H54 (cell line): ENCODE measurements around the gene CD248.
"Not testable (repeated sequence)": the region's sequence is repeated elsewhere in the genome, so short reads cannot be mapped to it uniquely, and the experiment has no call there.

Experiments used
- DNase-seq: peaks from one replicate; pipeline ENCODE4 v3.0.0; 2011; ENCODE audit warnings: low spot score, mixed read lengths; ENCODE audit not compliant: insufficient read length
- FAIRE-seq: peaks from 3 replicates; lab custom pipeline; 2011; peaks lifted over from hg19 to GRCh38; lab: Jason Lieb, UNC
- POLR2A ChIP-seq: IDR thresholded peaks from 2 replicates; pipeline ENCODE4 v1.6.1; 2011; ENCODE audit warnings: low read depth, mild to moderate bottlenecking, low read length

Gene CD248

DNA sequence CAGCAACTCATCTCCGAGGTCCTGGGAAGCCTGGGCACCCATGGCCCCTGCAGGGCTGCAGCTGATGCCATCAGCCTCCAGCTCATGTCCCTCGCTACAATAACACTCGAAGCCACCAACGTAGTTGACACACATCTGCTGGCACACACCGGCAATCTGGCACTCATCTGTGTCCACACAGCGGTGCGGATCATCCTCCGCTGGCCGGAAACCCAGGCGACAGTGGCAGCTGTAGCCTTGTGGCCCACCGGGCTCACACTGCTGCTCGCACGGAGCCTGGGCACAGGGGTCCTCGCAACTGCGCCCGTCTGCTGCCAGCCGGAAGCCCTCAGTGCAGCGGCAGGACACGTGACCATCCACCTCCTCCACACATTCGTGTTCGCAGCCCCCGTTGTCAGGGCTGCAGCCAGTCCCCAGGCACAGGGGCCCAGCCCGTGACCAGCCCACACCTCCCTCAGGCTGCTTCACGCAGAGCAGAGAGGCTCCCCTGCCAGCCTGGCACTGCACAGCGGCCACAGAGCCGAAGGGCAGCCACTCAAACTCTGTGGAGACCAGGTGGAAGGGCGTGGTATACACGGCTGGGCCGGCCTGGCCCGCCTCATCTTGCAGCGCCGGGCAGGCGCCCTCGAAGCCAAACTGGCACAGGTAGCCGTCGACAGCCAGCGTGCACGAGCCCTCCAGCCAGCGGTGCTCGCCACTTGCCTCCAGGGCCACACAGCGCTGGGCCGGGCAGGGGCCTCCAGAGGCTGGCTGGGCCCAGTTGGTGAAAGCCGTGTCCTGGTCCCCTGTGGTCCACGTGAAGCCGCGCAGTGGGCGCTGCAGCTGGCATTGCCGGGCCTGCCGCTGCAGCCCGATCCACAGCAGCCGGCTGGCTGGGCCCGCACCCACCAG is 678 bp downstream of the CD248 start:
- FAIRE-seq (no peak), DNase-seq (no peak)
- TF ChIP-seq POLR2A, result no peak

DNA sequence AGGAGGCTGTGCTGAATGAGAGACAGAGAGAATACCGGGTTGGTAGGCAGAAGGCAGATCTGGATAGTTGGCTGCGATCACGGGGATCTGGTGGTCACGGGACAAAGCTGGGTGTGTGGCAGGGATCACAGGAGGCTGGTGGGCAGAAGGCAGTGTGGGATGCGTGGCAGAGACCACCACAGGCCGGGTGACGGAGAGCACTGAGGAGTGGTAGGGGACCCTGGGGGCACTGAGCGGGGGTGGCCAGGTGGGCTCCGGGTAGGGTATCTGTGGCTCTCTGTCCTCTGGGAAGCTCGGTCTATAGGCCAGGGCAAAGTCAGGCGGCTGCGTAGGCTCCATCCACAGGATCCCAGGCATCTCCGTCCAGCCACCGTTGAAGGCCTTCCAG is 1.4 kb downstream of the CD248 start:
- DNase-seq (no peak), FAIRE-seq (no peak)
- TF ChIP-seq POLR2A, result no peak

DNA sequence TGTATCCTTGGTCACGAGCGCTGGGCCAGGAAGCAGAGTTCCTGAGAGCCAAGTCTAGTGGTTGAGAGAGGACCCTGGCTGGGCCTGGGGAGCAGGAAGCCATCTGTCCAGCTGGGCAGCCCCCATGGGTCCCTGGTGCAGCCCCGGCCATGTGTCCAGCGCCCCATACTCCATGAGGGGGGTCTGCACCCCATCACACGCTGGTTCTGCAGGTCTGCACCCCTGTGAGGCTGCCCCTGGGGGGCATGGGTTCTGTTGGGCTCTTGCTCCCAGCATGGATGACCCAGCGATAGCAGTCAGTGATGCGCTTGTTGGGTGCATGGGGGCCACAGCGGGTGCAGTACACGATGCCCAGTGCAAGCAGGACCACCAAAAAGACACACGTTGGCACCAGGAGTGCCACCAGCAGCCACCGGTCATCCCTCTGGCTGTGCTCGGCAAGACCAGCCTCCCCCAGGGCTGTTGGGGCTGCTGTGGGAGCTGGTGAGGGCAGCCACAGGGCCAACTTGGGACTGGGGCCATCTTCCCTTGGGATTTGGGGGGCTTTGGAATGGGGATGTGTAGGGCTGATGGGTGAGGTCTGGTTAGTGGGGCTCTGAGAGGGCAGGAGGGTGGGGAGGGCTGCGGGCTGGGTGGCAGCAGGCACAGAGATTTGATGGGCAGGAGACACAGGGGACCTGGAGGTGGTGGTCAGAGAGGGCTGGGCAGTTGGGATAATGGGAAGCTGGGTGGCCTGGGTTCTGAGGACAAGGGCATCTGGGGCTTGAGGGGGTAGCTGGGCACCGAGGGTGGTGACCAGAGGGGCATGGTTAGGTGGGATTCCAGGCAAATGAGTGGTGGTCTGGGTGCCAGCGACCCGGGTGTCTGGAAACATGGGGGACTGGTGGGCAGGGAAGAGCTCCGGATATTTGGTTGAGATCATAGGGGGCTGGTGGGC is 2.0 kb downstream of the CD248 start:
- DNase-seq (no peak), FAIRE-seq (no peak)
- TF ChIP-seq POLR2A, result no peak

DNA sequence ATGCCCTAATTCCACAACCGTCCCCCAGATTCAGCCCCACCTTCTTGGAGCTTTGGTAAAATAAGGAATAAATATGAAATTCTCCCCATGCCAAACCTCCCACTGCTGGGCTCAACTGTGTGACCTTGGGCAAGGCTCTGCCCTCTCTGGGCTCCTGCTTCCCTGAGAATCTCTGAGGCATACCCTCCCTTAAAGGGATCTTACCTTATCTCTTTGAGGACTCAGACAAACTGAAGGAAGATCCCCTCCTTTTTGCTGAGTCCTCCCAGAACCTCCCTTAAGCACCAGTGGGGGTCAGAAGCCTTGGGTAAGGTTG is 2.7 kb downstream of the CD248 start:
- FAIRE-seq (no peak), DNase-seq (no peak)
- no peak for TF ChIP-seq POLR2A

DNA sequence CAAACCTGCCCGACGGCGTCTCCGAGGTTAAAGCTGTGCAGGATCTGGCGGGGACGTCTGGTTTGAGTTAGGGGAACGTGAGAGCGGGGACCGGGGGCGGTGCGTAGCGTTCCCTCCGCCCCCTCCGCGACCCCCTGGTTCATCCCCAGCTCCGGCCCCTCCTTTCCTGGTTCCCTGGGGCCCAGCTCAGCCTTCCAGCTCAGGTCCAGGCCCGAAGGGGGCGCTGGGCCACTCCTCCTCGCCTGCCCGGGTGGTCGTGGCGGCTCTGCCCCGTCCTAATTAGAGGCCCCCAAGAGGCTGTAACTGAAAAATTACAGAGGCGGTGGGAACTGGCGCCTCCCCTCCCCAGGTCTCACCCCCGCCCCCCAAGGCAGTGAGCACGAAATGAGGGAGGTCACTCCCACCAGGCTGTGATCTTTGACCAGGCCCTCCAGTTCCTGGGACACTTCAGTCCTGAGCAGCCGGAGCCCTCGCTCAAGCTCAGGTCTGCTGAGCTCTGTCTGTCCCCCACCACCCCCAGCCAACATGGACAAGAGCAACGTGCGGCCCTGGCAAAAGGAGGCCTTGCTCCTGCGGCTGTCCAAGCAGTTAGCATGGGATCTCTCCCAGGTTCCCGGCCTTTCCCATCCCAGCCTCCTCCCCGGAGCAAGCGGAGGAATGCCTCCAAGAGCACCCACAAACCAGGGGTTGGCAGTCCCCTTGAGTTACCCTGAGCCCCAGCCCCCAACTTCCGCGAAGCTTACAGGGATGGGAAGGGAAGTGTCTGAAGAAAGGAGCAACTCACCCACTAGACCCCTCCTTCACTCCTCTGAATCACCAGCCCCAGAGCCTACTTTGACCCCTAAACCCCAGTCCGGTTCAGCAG is 3.3 kb downstream of the CD248 start:
- FAIRE-seq (no peak), DNase-seq (no peak)
- TF ChIP-seq POLR2A, result no peak

DNA sequence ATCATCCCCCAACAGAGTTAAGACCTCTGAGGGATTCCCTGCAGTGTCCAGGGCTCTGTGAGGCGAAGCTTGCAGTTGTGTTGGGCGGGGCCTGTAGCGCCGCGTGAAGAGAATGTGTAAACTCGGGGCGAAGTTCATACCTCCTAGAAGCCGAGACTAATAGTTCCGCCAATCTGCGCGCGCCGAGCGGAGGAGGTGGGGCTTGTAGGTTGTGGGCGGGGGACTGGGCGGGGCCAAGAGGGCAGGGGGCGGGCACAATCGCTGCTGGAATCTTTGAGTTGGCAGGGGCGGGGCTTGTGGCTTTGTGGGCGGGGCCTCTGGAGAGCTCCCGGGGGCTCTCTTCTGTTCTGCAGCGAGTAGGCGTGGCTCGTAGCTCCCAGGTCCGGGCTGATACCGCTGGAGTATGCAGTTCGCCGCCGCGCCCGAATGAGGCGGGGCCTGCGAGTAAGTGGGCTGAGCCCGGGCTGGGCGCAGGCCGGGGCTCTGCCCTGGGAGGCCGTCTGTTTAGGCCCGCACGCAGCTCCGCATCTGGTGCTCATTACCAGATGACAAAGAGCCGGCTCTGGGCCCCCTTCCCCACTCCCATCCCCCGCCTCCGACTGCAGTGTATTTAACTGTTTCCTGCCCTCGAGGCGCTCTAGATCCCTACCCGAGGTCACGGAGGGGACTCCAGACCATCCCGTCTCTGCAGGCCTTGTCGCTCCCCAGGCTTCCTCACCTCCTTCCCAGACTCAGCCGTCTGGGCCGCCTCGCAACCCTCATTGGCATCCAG is 4.1 kb downstream of the CD248 start:
- peak; percentile 98 for DNase-seq
- TF ChIP-seq POLR2A, result peak; percentile 31; the same call in 1 of the 2 replicates
- FAIRE-seq, result no peak

DNA sequence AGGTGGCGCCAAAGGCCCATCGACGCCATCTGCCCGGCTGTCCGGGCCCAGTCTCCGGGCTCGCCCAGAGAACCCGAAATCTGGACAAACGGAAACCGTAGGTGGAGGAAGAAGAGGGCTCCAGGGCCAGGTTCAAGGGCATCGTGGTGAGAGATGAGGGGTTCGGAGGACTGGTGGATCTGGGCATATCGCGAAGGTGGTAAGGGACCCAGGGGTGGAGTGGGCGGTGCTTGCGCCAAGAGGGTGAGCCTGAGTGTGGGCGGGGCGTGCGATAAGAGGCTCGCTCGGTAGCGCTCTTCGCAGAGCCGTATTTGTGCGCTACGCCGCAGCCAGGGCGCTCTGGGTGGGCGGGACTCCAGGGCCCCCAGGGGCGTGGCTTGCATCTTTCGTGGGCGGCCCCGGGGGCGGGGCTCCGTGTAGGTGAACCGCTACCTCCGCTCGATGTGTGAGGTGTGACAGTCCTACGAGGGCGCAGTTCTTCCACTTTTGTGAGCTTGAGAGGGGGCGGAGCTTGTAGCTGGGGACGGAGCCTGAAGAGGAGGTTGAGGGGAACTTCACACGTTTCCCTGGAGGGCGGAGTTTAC is 4.8 kb downstream of the CD248 start:
- TF ChIP-seq POLR2A, result no peak
- FAIRE-seq (no peak), DNase-seq (peak; percentile 94)

DNA sequence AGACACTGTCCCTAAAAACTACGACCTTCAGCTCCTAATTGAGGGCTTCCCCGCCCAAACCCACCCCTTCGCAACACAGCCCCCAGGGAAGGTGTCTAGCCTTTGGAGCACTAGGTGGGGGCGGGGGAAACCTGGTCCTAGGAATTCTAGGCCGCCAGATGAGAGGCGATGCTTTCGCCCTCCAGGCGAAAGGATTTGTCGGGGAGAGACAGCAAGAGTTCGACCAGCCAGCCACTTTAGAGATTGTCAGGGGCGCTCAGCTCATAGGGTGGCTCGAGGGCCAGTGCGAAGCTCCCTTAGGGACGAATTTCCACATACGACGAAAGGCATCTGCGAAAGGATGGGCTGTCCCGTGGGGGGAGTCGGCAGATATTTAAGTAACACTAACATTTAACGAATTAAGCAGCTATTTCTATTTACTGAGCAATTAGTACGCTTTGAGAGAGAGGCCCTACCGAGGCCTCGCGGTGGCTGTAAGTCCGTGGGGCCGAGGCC is 5.3 kb downstream of the CD248 start:
- DNase-seq (no peak), FAIRE-seq (no peak)

DNA sequence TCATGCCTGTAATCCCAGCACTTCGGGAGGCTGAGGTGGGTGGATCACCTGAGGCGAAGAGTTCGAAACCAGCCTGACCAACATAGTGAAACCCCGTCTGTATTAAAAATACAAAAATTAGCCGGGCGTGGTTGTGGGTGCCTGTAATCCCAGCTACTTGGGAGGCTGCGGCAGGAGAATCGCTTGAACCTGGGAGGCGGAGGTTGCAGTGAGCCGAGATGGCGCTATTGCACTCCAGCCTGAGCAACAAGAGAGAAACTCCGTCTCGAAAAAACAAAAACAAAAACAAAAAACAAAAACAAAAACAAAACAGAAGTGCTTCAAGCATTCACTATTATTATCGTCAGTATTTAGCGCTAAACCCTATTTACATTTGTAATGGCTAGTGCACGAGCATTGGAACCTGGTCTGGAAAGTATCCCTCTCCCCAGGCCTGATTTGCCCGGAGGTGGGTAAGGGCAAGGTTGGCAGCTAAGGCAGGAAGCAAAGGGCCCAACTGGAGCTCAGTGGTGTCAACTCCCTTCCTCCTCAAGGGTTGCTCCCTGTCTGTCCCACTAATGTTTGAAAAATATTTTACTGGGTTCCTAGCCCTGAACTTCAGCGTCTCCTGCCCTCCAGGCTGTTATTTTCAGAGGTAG is 5.9 kb downstream of the CD248 start:
- FAIRE-seq, DNase-seq: not testable (repeated sequence)

More for the DNA sequence above, 5.3 kb downstream of the CD248 start:
- no peak for TF ChIP-seq POLR2A

DNA sequence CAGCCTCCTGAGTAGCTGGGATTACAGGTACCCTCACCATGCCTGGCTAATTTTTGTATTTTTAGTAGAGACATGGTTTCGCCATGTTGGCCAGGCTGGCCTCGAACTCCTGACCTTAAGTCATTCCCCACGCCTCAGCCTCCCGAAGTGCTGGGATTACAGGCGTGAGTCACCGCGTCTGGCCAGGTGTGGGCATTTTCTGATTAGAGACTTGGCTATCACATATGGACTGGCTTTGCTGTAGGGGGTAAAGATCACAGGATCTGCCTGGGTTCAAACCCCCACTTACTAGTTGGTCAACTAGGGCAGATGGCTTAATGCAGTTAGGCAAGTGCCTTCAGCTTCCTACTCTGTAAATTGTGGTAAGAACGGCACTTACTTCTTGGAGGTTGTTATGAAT is 6.5 kb downstream of the CD248 start:
- no peak for FAIRE-seq

DNA sequence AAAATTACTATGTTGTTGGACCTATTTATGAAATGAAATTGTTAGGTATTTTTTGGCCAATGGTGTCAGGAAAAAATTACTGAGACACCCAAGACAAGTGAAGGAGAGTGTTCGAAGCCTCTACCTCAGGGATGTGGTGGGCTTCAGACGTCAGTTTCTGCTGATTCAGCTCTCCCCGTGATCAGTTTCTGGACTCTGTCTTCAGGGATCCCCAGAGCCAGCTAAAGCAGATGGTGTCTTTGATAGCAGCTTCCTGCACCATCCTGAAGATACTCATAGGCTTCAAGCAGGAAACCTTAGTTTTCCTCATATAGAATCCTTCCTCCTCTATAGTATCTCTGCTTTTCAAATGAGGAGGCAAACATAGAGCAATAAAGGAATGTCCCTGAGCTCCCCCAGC is 7.4 kb downstream of the CD248 start:
- FAIRE-seq (no peak), DNase-seq (no peak)
- TF ChIP-seq POLR2A, result no peak

More for the DNA sequence above, 6.5 kb downstream of the CD248 start:
- no peak for TF ChIP-seq POLR2A
- DNase-seq, result no peak

DNA sequence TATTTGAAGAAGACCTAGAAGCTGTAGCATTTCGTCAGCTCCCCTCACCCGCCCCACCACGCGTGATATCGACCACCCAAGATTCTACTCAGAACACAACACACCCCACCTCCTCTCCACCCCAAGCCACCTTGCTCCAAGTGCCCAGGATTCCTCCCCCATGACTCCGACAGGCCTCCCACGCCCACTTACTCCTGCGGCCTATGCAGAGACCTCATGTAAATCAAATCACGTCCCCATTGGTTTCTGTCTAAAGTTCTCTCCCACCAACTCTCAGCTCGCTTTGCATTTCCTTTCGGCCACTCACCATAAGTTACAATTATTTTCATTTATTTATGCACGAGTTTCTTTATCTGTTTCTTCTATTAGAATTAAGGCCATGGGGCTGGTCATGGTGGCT is 14.2 kb downstream of the CD248 start:
- no peak for DNase-seq
- no peak for TF ChIP-seq POLR2A
- no peak for FAIRE-seq
